Karpas-422 (cell line): ENCODE measurements around the gene DDX50. TPM values are rescaled to one million over a fixed set of nuclear protein-coding genes. Genes with fewer than 3 reads are reported as not detected.
A peak's percentile ranks its signal among the peaks of the same experiment; 100 is the strongest.
"Not testable (repeated sequence)": the region's sequence is repeated elsewhere in the genome, so short reads cannot be mapped to it uniquely, and the experiment has no call there.

Experiments used
- DNase-seq: peaks from one replicate; pipeline ENCODE4 v3.0.0-alpha.2; 2015
- H2AFZ ChIP-seq: fragments of 200-600 bp; sonication (generic); 2 replicates; pipeline ENCODE4 v1.6.1; 2014; ENCODE audit warnings: antibody characterized with exemption, low read length, mixed read lengths
- H3K27ac ChIP-seq: fragments of 200-600 bp; sonication (generic); 2 replicates; pipeline ENCODE4 v1.5.1; 2014; ENCODE audit warnings: mild to moderate bottlenecking, low read length, moderate library complexity
- H3K27me3 ChIP-seq: fragments of 200-600 bp; sonication (generic); 2 replicates; pipeline ENCODE4 v1.6.1; 2014; ENCODE audit warnings: low read length, mixed read lengths
- H3K36me3 ChIP-seq: fragments of 200-600 bp; sonication (generic); 2 replicates; pipeline ENCODE4 v1.6.1; 2014; ENCODE audit warnings: low read length, mixed read lengths; ENCODE audit not compliant: insufficient read depth
- H3K4me1 ChIP-seq: fragments of 200-600 bp; sonication (generic); 2 replicates; pipeline ENCODE4 v1.6.1; 2014; ENCODE audit warnings: mild to moderate bottlenecking, low read length, mixed read lengths
- H3K4me2 ChIP-seq: fragments of 200-600 bp; sonication (generic); 2 replicates; pipeline ENCODE4 v1.6.1; 2014; ENCODE audit warnings: low read length, low read depth, mild to moderate bottlenecking; ENCODE audit not compliant: poor library complexity, severe bottlenecking
- H3K4me3 ChIP-seq: fragments of 200-600 bp; sonication (generic); 2 replicates; pipeline ENCODE4 v1.5.1; 2014; ENCODE audit warnings: mild to moderate bottlenecking, antibody characterized with exemption, low read length, mixed read lengths
- H3K79me2 ChIP-seq: fragments of 200-600 bp; sonication (generic); 2 replicates; pipeline ENCODE4 v1.6.1; 2014; ENCODE audit warnings: mild to moderate bottlenecking, low read length, mixed read lengths
- H3K9ac ChIP-seq: fragments of 200-600 bp; sonication (generic); 2 replicates; pipeline ENCODE4 v1.6.0; 2014; ENCODE audit warnings: low read length
- H3K9me2 ChIP-seq: fragments of 200-600 bp; sonication (generic), shearing (Covaris generic); replicated peaks from 2 replicates; pipeline ENCODE4 v1.6.0; 2014; ENCODE audit warnings: mild to moderate bottlenecking, low read length, moderate library complexity; ENCODE audit not compliant: insufficient read depth
- H3K9me3 ChIP-seq: fragments of 300-700, 200-600 bp; sonication (generic); 2 replicates; pipeline ENCODE4 v1.6.1; 2014; ENCODE audit warnings: low read length, mixed read lengths
- H4K20me1 ChIP-seq: fragments of 200-600 bp; sonication (generic); 2 replicates; pipeline ENCODE4 v1.6.1; 2014; ENCODE audit warnings: mild to moderate bottlenecking, antibody characterized with exemption, low read length, low read depth; ENCODE audit not compliant: insufficient read depth
- total RNA-seq: library from RNA; depleted of rRNA; stranded (reverse); fragments of >200 nt; shearing (Covaris generic); gene quantifications from 2 replicates; pipeline ENCODE4 v1.2.3, GENCODE V29; 2014; ENCODE audit warnings: low replicate concordance

Gene DDX50
- total RNA-seq, 1 experiment from 2014 or later = 48.3 TPM

GRCh38 chr10:68895041-68895440 lies 6.1 kb upstream of the DDX50 start:
- Histone ChIP-seq H4K20me1 (no peaks in the 10 kb centered on the region), H3K4me3 (no peak overlapping the region), H3K79me2 (no peaks in the 10 kb centered on the region), H2AFZ (no peak overlapping the region), H3K36me3 (no peaks in the 10 kb centered on the region), H3K9me2 (no peaks in the 10 kb centered on the region), H3K9ac (no peak overlapping the region), H3K4me1 (no peaks in the 10 kb centered on the region), H3K4me2 (no peak overlapping the region), H3K27ac (no peak overlapping the region), H3K9me3 (no peaks in the 10 kb centered on the region), H3K27me3 (no peaks in the 10 kb centered on the region)
- DNase-seq = no peak

GRCh38 chr10:68897336-68897741 lies 3.8 kb upstream of the DDX50 start:
- H3K79me2 ChIP-seq = peaks cover 12% of the 10 kb centered on the region
- H3K4me1 ChIP-seq = peaks cover 11% of the 10 kb centered on the region
- peaks cover 6% of the 10 kb centered on the region; the same call in 1 of the 2 replicates for H4K20me1 ChIP-seq
- no peak overlapping the region for H3K9ac ChIP-seq
- peak; percentile 67 for DNase-seq
- H3K4me2 ChIP-seq = no peak overlapping the region
- no peaks in the 10 kb centered on the region for H3K9me2 ChIP-seq
- H3K4me3 ChIP-seq = no peak overlapping the region
- no peaks in the 10 kb centered on the region for H3K27me3 ChIP-seq
- no peak overlapping the region for H3K27ac ChIP-seq
- no peak overlapping the region for H2AFZ ChIP-seq
- no peaks in the 10 kb centered on the region for H3K9me3 ChIP-seq
- no peaks in the 10 kb centered on the region for H3K36me3 ChIP-seq

- Histone ChIP-seq H3K79me2 (peaks cover 31% of the 10 kb centered on the region), H3K4me3 (no peak overlapping the region), H3K9me3 (no peaks in the 10 kb centered on the region), H3K27ac (no peak overlapping the region), H3K9me2 (no peaks in the 10 kb centered on the region), H4K20me1 (peaks cover 6% of the 10 kb centered on the region; the same call in 1 of the 2 replicates), H2AFZ (no peak overlapping the region), H3K9ac (no peak overlapping the region), H3K4me2 (no peak overlapping the region), H3K4me1 (peaks cover 18% of the 10 kb centered on the region), H3K27me3 (no peaks in the 10 kb centered on the region), H3K36me3 (peaks cover 7% of the 10 kb centered on the region; the same call in 1 of the 2 replicates)
- no peak for DNase-seq
These were observed 1.8 kb upstream of the DDX50 start for GRCh38 chr10:68899186-68899745.

- Histone ChIP-seq H3K9me3 (no peaks in the 10 kb centered on the region), H2AFZ (peak overlapping the region; percentile 91), H3K36me3 (peaks cover 7% of the 10 kb centered on the region; the same call in 1 of the 2 replicates), H4K20me1 (peaks cover 6% of the 10 kb centered on the region; the same call in 1 of the 2 replicates), H3K79me2 (peaks cover 44% of the 10 kb centered on the region), H3K4me1 (peaks cover 18% of the 10 kb centered on the region), H3K9me2 (no peaks in the 10 kb centered on the region), H3K27ac (peak overlapping the region; percentile 46; the same call in 1 of the 2 replicates), H3K4me3 (peak overlapping the region; percentile 99), H3K4me2 (peak overlapping the region; percentile 95), H3K27me3 (no peaks in the 10 kb centered on the region), H3K9ac (peak overlapping the region; percentile 64)
- DNase-seq = no peak
These were observed 549 bp upstream of the DDX50 start for GRCh38 chr10:68900427-68901104.

- Histone ChIP-seq H3K27me3 (no peaks in the 10 kb centered on the region), H3K79me2 (peaks cover 61% of the 10 kb centered on the region)
These were observed 1.3 kb downstream of the DDX50 start for GRCh38 chr10:68902382-68902781.

GRCh38 chr10:68924593-68924992 lies 23.5 kb downstream of the DDX50 start:
- H3K4me3 ChIP-seq = no peak overlapping the region
- H3K27me3 ChIP-seq = no peaks in the 10 kb centered on the region
- H3K9ac ChIP-seq = no peak overlapping the region
- H3K36me3 ChIP-seq = peaks cover 16% of the 10 kb centered on the region
- DNase-seq = no peak
- no peak overlapping the region for H3K4me2 ChIP-seq
- peaks cover 64% of the 10 kb centered on the region for H3K79me2 ChIP-seq
- H3K4me1 ChIP-seq = no peaks in the 10 kb centered on the region
- no peak overlapping the region for H2AFZ ChIP-seq
- no peaks in the 10 kb centered on the region for H4K20me1 ChIP-seq
- no peak overlapping the region for H3K27ac ChIP-seq
- no peaks in the 10 kb centered on the region for H3K9me2 ChIP-seq
- no peaks in the 10 kb centered on the region for H3K9me3 ChIP-seq

More at GRCh38 chr10:68902382-68902781, 1.3 kb downstream of the DDX50 start:
- H3K9ac ChIP-seq = peak overlapping the region; percentile 93
- no peak overlapping the region for H2AFZ ChIP-seq
- no peak overlapping the region for H3K27ac ChIP-seq
- DNase-seq = no peak
- no peaks in the 10 kb centered on the region for H3K9me3 ChIP-seq
- H3K4me1 ChIP-seq = peaks cover 18% of the 10 kb centered on the region
- peaks cover 6% of the 10 kb centered on the region; the same call in 1 of the 2 replicates for H4K20me1 ChIP-seq
- H3K4me2 ChIP-seq = peak overlapping the region; percentile 95
- peaks cover 20% of the 10 kb centered on the region for H3K36me3 ChIP-seq
- no peaks in the 10 kb centered on the region for H3K9me2 ChIP-seq
- H3K4me3 ChIP-seq = peak overlapping the region; percentile 99

GRCh38 chr10:68925489-68925888 lies 24.4 kb downstream of the DDX50 start:
- H3K4me3 ChIP-seq = no peak overlapping the region
- H3K9me3 ChIP-seq = no peaks in the 10 kb centered on the region
- no peak overlapping the region for H2AFZ ChIP-seq
- no peak overlapping the region for H3K9ac ChIP-seq
- no peak overlapping the region for H3K27ac ChIP-seq
- DNase-seq = no peak
- no peaks in the 10 kb centered on the region for H3K4me1 ChIP-seq
- H3K79me2 ChIP-seq = peaks cover 60% of the 10 kb centered on the region
- no peaks in the 10 kb centered on the region for H4K20me1 ChIP-seq
- H3K27me3 ChIP-seq = no peaks in the 10 kb centered on the region
- peaks cover 14% of the 10 kb centered on the region for H3K36me3 ChIP-seq
- no peaks in the 10 kb centered on the region for H3K9me2 ChIP-seq
- H3K4me2 ChIP-seq = no peak overlapping the region

- not testable (repeated sequence) for H3K4me1 ChIP-seq, H3K27ac ChIP-seq, H4K20me1 ChIP-seq, H3K9ac ChIP-seq, H2AFZ ChIP-seq, H3K9me2 ChIP-seq, H3K4me3 ChIP-seq, H3K27me3 ChIP-seq, DNase-seq, H3K4me2 ChIP-seq, H3K9me3 ChIP-seq
- Histone ChIP-seq H3K36me3 (peaks cover 16% of the 10 kb centered on the region; the same call in 1 of the 2 replicates), H3K79me2 (peaks cover 49% of the 10 kb centered on the region)
These were observed 28.0 kb downstream of the DDX50 start for GRCh38 chr10:68929157-68929556.
